PC-3 (cell line): ENCODE data around the gene FAM234A.

Experiments used
- EZH2 ChIP-seq: fragments of 300-600 bp; sonication (generic); IDR thresholded peaks from one replicate; pipeline ENCODE4 v1.6.1; 2017; ENCODE audit warnings: antibody characterized with exemption, mild to moderate bottlenecking, low read length; ENCODE audit not compliant: unreplicated experiment
- TF ChIP-seq, protein P1 (sequence below): fragments of 300-600 bp; sonication (generic); conservative IDR thresholded peaks from 2 replicates; pipeline ENCODE4 v1.5.1; 2017; ENCODE audit warnings: antibody characterized with exemption, low read depth, mild to moderate bottlenecking, low read length

DNA sequence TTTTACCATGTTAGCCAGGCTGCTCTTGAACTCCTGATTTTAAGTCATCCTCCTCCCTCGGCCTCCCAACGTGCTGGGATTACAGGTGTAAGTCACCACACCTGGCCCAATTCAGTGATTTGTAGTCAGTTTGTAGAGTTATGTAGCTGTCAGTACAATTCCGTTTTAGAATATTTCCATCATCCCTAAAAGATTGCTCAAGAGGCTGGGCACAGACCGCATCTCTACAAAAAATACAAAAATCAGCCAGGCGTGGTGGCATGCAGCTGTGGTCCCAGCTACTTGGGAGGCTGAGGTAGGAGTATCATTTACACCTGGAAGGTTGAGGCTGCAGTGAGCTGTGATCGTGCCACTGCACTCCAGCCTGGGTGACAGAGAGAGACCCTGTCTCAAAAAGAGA is 20.6 kb downstream of the FAM234A start:
- TF ChIP-seq, protein P1, sequence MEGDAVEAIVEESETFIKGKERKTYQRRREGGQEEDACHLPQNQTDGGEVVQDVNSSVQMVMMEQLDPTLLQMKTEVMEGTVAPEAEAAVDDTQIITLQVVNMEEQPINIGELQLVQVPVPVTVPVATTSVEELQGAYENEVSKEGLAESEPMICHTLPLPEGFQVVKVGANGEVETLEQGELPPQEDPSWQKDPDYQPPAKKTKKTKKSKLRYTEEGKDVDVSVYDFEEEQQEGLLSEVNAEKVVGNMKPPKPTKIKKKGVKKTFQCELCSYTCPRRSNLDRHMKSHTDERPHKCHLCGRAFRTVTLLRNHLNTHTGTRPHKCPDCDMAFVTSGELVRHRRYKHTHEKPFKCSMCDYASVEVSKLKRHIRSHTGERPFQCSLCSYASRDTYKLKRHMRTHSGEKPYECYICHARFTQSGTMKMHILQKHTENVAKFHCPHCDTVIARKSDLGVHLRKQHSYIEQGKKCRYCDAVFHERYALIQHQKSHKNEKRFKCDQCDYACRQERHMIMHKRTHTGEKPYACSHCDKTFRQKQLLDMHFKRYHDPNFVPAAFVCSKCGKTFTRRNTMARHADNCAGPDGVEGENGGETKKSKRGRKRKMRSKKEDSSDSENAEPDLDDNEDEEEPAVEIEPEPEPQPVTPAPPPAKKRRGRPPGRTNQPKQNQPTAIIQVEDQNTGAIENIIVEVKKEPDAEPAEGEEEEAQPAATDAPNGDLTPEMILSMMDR: no peak
- no peak for TF ChIP-seq EZH2
